H1 (cell line): ENCODE measurements around the gene MYO1D. TPM values are rescaled to one million over a fixed set of nuclear protein-coding genes. Genes with fewer than 3 reads are reported as not detected.

Experiments
- ATF2 ChIP-seq: IDR thresholded peaks from 2 replicates; pipeline ENCODE4 v1.6.1; 2012; ENCODE audit warnings: low read length, inconsistent platforms
- HDAC6 ChIP-seq: IDR thresholded peaks from one replicate; pipeline ENCODE4 v1.7.1; 2012; ENCODE audit warnings: low read depth, mild to moderate bottlenecking, inconsistent platforms, low read length, moderate library complexity
- NANOG ChIP-seq: IDR thresholded peaks from 2 replicates; pipeline ENCODE4 v1.6.1; 2011; ENCODE audit warnings: low read length, low read depth, mild to moderate bottlenecking, inconsistent platforms; ENCODE audit not compliant: insufficient read depth, poor library complexity, severe bottlenecking
- RAD21 ChIP-seq, 2 experiments: IDR thresholded peaks in 1 of 2; conservative IDR thresholded peaks in 1 of 2; 2 replicates each; pipeline ENCODE4 v1.6.1; 2011; ENCODE audit warnings: low read depth in 2 of 2, low read length in 2 of 2, improper control_type of control experiment in 1 of 2, inconsistent platforms in 1 of 2, mild to moderate bottlenecking in 1 of 2, moderate library complexity in 1 of 2
- RXRA ChIP-seq: IDR thresholded peaks from 2 replicates; pipeline ENCODE4 v1.6.1; 2011; ENCODE audit warnings: low read depth, mild to moderate bottlenecking, low read length, moderate library complexity; ENCODE audit not compliant: insufficient read depth
- SIRT6 ChIP-seq: IDR thresholded peaks from one replicate; pipeline ENCODE4 v1.7.1; 2012; ENCODE audit warnings: low read length, inconsistent platforms
- polyA plus RNA-seq, 7 experiments: library from polyadenylated mRNA; depleted of rRNA in 3 of 7; stranded (reverse) in 5 of 7; unstranded in 2 of 7; fragments of >200 nt in 5 of 7; fragments of 200-250 nt in 2 of 7; gene quantifications; 1 replicate in 5 of 7; 2 replicates in 1 of 7; 4 replicates in 1 of 7; pipeline versions ENCODE4 v1.2.1 to v1.2.3, GENCODE V29; 2011 to 2013; ENCODE audit warnings: missing spikeins in 2 of 7, mixed read lengths in 2 of 7
- total RNA-seq: library from RNA; stranded (reverse); fragmentation: NEBNext Ultra II Directional; extraction: Animal tissue kit (Norgen Biotek cat#: 25700); gene quantifications from 2 replicates; pipeline ENCODE4 v1.2.1, GENCODE V29; 2021
- TF ChIP-seq, protein P1 (sequence below): fragments of 300-600 bp; sonication (generic); IDR thresholded peaks from 2 replicates; pipeline ENCODE4 v1.7.1; 2012; ENCODE audit warnings: low read length, moderate library complexity, mild to moderate bottlenecking, inconsistent platforms; ENCODE audit not compliant: insufficient replicate concordance
- TF ChIP-seq, protein P2 (sequence below): IDR thresholded peaks from 2 replicates; pipeline ENCODE4 v1.6.1; 2011; ENCODE audit warnings: low read length, improper control_type of control experiment

Gene MYO1D
- total and polyA plus RNA-seq, 2 of the 8 experiments (the other 6 are each of a cell fraction or from before 2014, with no cell fraction given), result 6.5 to 25.4 TPM

DNA sequence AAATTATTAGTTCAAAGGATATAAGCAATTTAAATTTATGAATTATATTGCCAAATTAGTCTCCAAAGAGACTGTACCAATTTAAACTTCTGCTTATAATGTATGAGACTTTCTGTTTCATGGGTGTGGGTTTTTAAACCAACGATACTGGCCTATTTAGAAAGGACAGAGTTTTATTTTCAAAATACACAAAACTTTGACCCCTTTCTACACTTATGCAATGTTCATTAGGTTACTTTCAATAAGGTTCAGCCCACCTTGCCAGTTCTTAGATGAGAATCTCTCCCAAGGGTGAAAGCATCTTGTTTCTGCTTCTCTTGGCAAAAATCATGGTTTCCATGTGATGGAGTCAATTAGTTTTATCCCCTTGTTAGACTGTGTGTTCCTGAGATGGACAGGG is 84.7 kb downstream of the MYO1D start (continued):
- TF ChIP-seq, protein P1, sequence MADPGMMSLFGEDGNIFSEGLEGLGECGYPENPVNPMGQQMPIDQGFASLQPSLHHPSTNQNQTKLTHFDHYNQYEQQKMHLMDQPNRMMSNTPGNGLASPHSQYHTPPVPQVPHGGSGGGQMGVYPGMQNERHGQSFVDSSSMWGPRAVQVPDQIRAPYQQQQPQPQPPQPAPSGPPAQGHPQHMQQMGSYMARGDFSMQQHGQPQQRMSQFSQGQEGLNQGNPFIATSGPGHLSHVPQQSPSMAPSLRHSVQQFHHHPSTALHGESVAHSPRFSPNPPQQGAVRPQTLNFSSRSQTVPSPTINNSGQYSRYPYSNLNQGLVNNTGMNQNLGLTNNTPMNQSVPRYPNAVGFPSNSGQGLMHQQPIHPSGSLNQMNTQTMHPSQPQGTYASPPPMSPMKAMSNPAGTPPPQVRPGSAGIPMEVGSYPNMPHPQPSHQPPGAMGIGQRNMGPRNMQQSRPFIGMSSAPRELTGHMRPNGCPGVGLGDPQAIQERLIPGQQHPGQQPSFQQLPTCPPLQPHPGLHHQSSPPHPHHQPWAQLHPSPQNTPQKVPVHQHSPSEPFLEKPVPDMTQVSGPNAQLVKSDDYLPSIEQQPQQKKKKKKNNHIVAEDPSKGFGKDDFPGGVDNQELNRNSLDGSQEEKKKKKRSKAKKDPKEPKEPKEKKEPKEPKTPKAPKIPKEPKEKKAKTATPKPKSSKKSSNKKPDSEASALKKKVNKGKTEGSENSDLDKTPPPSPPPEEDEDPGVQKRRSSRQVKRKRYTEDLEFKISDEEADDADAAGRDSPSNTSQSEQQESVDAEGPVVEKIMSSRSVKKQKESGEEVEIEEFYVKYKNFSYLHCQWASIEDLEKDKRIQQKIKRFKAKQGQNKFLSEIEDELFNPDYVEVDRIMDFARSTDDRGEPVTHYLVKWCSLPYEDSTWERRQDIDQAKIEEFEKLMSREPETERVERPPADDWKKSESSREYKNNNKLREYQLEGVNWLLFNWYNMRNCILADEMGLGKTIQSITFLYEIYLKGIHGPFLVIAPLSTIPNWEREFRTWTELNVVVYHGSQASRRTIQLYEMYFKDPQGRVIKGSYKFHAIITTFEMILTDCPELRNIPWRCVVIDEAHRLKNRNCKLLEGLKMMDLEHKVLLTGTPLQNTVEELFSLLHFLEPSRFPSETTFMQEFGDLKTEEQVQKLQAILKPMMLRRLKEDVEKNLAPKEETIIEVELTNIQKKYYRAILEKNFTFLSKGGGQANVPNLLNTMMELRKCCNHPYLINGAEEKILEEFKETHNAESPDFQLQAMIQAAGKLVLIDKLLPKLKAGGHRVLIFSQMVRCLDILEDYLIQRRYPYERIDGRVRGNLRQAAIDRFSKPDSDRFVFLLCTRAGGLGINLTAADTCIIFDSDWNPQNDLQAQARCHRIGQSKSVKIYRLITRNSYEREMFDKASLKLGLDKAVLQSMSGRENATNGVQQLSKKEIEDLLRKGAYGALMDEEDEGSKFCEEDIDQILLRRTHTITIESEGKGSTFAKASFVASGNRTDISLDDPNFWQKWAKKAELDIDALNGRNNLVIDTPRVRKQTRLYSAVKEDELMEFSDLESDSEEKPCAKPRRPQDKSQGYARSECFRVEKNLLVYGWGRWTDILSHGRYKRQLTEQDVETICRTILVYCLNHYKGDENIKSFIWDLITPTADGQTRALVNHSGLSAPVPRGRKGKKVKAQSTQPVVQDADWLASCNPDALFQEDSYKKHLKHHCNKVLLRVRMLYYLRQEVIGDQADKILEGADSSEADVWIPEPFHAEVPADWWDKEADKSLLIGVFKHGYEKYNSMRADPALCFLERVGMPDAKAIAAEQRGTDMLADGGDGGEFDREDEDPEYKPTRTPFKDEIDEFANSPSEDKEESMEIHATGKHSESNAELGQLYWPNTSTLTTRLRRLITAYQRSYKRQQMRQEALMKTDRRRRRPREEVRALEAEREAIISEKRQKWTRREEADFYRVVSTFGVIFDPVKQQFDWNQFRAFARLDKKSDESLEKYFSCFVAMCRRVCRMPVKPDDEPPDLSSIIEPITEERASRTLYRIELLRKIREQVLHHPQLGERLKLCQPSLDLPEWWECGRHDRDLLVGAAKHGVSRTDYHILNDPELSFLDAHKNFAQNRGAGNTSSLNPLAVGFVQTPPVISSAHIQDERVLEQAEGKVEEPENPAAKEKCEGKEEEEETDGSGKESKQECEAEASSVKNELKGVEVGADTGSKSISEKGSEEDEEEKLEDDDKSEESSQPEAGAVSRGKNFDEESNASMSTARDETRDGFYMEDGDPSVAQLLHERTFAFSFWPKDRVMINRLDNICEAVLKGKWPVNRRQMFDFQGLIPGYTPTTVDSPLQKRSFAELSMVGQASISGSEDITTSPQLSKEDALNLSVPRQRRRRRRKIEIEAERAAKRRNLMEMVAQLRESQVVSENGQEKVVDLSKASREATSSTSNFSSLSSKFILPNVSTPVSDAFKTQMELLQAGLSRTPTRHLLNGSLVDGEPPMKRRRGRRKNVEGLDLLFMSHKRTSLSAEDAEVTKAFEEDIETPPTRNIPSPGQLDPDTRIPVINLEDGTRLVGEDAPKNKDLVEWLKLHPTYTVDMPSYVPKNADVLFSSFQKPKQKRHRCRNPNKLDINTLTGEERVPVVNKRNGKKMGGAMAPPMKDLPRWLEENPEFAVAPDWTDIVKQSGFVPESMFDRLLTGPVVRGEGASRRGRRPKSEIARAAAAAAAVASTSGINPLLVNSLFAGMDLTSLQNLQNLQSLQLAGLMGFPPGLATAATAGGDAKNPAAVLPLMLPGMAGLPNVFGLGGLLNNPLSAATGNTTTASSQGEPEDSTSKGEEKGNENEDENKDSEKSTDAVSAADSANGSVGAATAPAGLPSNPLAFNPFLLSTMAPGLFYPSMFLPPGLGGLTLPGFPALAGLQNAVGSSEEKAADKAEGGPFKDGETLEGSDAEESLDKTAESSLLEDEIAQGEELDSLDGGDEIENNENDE, result no peak
- TF ChIP-seq, protein P2, sequence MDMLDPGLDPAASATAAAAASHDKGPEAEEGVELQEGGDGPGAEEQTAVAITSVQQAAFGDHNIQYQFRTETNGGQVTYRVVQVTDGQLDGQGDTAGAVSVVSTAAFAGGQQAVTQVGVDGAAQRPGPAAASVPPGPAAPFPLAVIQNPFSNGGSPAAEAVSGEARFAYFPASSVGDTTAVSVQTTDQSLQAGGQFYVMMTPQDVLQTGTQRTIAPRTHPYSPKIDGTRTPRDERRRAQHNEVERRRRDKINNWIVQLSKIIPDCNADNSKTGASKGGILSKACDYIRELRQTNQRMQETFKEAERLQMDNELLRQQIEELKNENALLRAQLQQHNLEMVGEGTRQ, result no peak
- no peak for TF ChIP-seq RAD21 (IDR thresholded peaks at IDR 0.05 in 1 of 2, conservative IDR thresholded peaks at IDR 0.05 in 1 of 2; ENCODE audit: low read depth in 2 of 2, low read length in 2 of 2)
- TF ChIP-seq RXRA, result no peak
- no peak for TF ChIP-seq HDAC6
- TF ChIP-seq NANOG, result no peak
- no peak for TF ChIP-seq ATF2
- no peak for TF ChIP-seq SIRT6
